Small intestine (tissue), 16 donors: ENCODE measurements around the gene FTCD. TPM values are rescaled to one million over a fixed set of nuclear protein-coding genes. Genes with fewer than 3 reads are reported as not detected.
"Not testable (repeated sequence)": the region's sequence is repeated elsewhere in the genome, so short reads cannot be mapped to it uniquely, and the experiment has no call there.

Source experiments
- DNase-seq, 2 donors: peaks; one replicate each; pipeline versions ENCODE4 v3.0.0 to v3.0.0-alpha.2; 2013
- FAIRE-seq: peaks from 2 replicates; lab custom pipeline; 2012; peaks lifted over from hg19 to GRCh38; lab: Jason Lieb, UNC
- H3K27ac ChIP-seq, 3 donors: one replicate each; pipeline ENCODE4 v1.5.1; 2013; ENCODE audit warnings: low read length in 2 of 3, mild to moderate bottlenecking in 2 of 3, control low read depth in 1 of 3, inconsistent platforms in 1 of 3, low read depth in 1 of 3, moderate library complexity in 1 of 3
- H3K27me3 ChIP-seq, 3 donors: one replicate each; pipeline ENCODE4 v1.6.1; 2013; ENCODE audit warnings: low read length in 3 of 3, inconsistent platforms in 1 of 3; ENCODE audit not compliant: control insufficient read depth in 3 of 3, insufficient read depth in 3 of 3
- H3K36me3 ChIP-seq, 3 donors: one replicate each; pipeline ENCODE4 v1.6.1; 2013; ENCODE audit warnings: low read length in 3 of 3, inconsistent platforms in 1 of 3, low read depth in 1 of 3, mild to moderate bottlenecking in 1 of 3, moderate library complexity in 1 of 3; ENCODE audit not compliant: control insufficient read depth in 3 of 3, insufficient read depth in 2 of 3
- H3K4me1 ChIP-seq, 3 donors: one replicate each; pipeline ENCODE4 v1.6.1; 2013; ENCODE audit warnings: low read length in 2 of 3, inconsistent platforms in 1 of 3, low read depth in 1 of 3, mild to moderate bottlenecking in 1 of 3, moderate library complexity in 1 of 3; ENCODE audit not compliant: control insufficient read depth in 3 of 3, insufficient read depth in 2 of 3
- H3K4me3 ChIP-seq, 3 donors: one replicate each; pipeline ENCODE4 v1.5.1; 2013; ENCODE audit warnings: low read length in 3 of 3, control low read depth in 1 of 3, inconsistent platforms in 1 of 3, low read depth in 1 of 3, mild to moderate bottlenecking in 1 of 3, moderate library complexity in 1 of 3
- H3K9me3 ChIP-seq, 2 donors: one replicate each; pipeline ENCODE4 v1.6.1; 2013; ENCODE audit warnings: low read depth in 1 of 2, low read length in 1 of 2; ENCODE audit not compliant: control insufficient read depth in 2 of 2, insufficient read depth in 1 of 2
- WGBS, 3 donors: extraction: QIAGEN DNeasy Blood & Tissue Kit; methylation state at CpG; one replicate each; pipeline ENCODE4 v1.1.7; 2013; 5-methylcytosine and 5-hydroxymethylcytosine counted together
- long read RNA-seq, 10 donors: transcript quantifications; one replicate each; lab custom pipeline, GENCODE V29; 2026
- polyA plus RNA-seq, 4 donors: library from polyadenylated mRNA; stranded (reverse) in 3 of 4; unstranded in 1 of 4; fragments of 200-250 nt in 3 of 4; fragments of 120-200 nt in 1 of 4; gene quantifications; one replicate each; pipeline versions ENCODE4 v1.2.1 to v1.2.3, GENCODE V29; 2013
- donor health status: healthy with polysubstance abuse.
- donor health status: control.
- donor health status: control.
- donor health status: Bipolar disorder and iron deficiency.
- donor health status: healthy.

Gene FTCD, protein sequence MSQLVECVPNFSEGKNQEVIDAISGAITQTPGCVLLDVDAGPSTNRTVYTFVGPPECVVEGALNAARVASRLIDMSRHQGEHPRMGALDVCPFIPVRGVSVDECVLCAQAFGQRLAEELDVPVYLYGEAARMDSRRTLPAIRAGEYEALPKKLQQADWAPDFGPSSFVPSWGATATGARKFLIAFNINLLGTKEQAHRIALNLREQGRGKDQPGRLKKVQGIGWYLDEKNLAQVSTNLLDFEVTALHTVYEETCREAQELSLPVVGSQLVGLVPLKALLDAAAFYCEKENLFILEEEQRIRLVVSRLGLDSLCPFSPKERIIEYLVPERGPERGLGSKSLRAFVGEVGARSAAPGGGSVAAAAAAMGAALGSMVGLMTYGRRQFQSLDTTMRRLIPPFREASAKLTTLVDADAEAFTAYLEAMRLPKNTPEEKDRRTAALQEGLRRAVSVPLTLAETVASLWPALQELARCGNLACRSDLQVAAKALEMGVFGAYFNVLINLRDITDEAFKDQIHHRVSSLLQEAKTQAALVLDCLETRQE
- polyA plus RNA-seq: 10 to 100 TPM in 3 of 4 donors, under 1 TPM in 1; 0.31 to 71.8 (median 39.0) TPM
- long read RNA-seq, donor 1, transcript FTCD-203 (14 exons, 1,878 nt): major isoform, 7 of 55 reads
- long read RNA-seq, donor 1, partial matches to known transcripts: 47 of 55 reads
- long read RNA-seq, donor 1, other reads (novel, unspliced or antisense): 0 of 55 reads
- long read RNA-seq, donor 2: 0 reads
- long read RNA-seq, donor 3, partial matches to known transcripts: 5 of 7 reads
- long read RNA-seq, donor 3, other reads (novel, unspliced or antisense): 0 of 7 reads
- long read RNA-seq, donor 4: 0 reads
- long read RNA-seq, donor 5, partial matches to known transcripts: 0 of 1 reads
- long read RNA-seq, donor 5, other reads (novel, unspliced or antisense): 0 of 1 reads
- long read RNA-seq, donor 6, partial matches to known transcripts: 0 of 7 reads
- long read RNA-seq, donor 6, other reads (novel, unspliced or antisense): 5 of 7 reads
- long read RNA-seq, donor 7: 0 reads
- long read RNA-seq, donor 8: 0 reads
- long read RNA-seq, donor 9: 0 reads
- long read RNA-seq, donor 10, partial matches to known transcripts: 0 of 1 reads
- long read RNA-seq, donor 10, other reads (novel, unspliced or antisense): 0 of 1 reads

GRCh38 chr21:46155514-46156377 lies at the start of gene FTCD:
TSS of gene FTCD (minus strand) at chr21:46155579. CDS start at chr21:46155523, 56 bp downstream.
- peaks cover 0 to 30% (median 0%) of the 10 kb centered on the region in 3 donors for H3K4me1 ChIP-seq
- FAIRE-seq (no peak), DNase-seq (peak in 1 of 2 donors; percentile 77)
- no peaks in the 10 kb centered on the region for H3K36me3 ChIP-seq
- WGBS, 3 donors: 72 to 81% (median 80%) methylated on average over 31 to 34 of the region's 34 CpGs
- peak within 1 kb of the TSS in 1 of 3 donors; percentile 71 for H3K27ac ChIP-seq
- H3K27me3 ChIP-seq: no peaks in the 10 kb centered on the region
- peak within 1 kb of the TSS in 1 of 3 donors; percentile 42 for H3K4me3 ChIP-seq
- H3K9me3 ChIP-seq: no peaks in the 10 kb centered on the region

DNA sequence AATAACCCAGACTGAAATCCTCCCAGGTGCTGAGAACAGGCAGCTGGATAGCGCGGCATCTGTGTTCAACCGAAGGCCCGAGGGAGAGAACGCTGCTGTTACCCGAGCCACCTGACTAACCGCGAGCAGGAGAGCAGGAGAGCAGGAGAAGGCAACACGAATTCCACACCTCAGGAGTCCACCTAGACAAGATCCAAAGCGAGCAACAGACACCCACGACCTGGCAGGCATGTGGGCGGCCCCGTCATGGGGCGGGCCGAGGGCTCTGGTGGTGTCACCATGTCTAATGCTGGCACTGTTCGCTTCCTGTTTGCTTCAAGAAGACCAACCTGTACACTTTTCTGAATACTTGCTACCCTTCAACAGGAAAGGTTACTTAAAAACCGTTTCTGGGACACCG lies 49.8 kb upstream of the FTCD start:
- WGBS, 3 donors: 92 to 94% (median 93%) methylated on average over 18 of the region's 18 CpGs
- Histone ChIP-seq H3K36me3 (peaks cover 17 to 57% (median 21%) of the 10 kb centered on the region in 3 donors), H3K4me1 (no peaks in the 10 kb centered on the region), H3K4me3 (no peak overlapping the region), H3K27ac (no peak overlapping the region), H3K9me3 (no peaks in the 10 kb centered on the region), H3K27me3 (no peaks in the 10 kb centered on the region)
- no peak for DNase-seq
- FAIRE-seq: no peak

DNA sequence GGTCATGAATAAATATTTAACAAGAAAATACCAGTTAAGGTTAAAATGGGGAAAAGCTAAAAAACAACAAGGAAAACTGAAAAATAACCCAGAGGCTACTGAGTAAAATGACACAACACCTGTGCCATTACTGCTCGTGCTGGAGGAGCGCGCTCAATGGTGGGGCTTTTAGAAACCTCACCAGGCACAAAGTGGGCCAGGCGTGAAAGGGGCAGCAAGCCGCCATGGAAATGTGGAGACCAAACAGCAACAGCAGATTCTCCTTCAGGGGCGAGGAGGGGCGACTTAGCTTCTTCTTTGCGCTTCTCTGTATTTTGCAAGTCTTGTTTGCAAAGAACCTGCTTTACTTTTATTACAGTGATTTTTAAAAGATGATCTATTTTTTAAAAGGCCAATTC lies 47.8 kb upstream of the FTCD start:
- Histone ChIP-seq H3K4me3 (no peak overlapping the region), H3K4me1 (no peaks in the 10 kb centered on the region), H3K9me3 (no peaks in the 10 kb centered on the region), H3K36me3 (peaks cover 16 to 40% (median 19%) of the 10 kb centered on the region in 3 donors), H3K27me3 (no peaks in the 10 kb centered on the region), H3K27ac (no peak overlapping the region)
- 96 to 99% (median 97%) methylated on average over 8 of the region's 8 CpGs for WGBS, 3 donors
- DNase-seq: no peak
- FAIRE-seq: no peak

DNA sequence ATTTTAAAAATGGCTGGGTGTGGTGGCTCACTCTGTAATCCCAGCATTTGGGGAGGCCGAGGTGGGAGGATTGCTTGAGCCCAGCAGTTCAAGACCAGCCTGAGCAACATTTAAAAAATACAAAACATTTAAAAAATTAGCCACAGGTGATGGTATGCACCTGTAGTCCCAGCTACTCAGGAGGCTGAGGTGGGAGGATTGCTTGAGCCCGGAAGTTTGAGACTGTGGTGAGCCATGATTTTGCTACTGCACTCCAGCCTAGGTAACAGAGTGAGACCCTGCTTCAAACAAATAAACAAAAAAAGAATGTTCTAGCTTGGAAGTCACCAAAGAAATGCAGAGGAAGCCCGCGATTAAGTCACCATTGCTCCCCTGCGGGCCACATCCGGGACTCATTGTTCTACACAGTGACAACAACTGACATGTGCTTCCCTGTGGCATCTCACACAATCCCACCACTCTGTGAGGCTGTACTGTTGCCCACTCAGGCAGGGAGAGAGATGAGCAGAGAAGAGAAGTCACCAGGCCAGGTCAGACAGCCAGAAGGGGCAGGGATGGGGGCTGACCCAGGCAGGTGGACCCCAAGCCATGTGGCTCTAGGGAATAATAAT lies 47.3 kb upstream of the FTCD start:
- no peaks in the 10 kb centered on the region for H3K27me3 ChIP-seq
- DNase-seq (no peak), FAIRE-seq (no peak)
- H3K4me3 ChIP-seq: no peak overlapping the region
- H3K9me3 ChIP-seq: no peaks in the 10 kb centered on the region
- H3K4me1 ChIP-seq: no peaks in the 10 kb centered on the region
- H3K36me3 ChIP-seq: peaks cover 12 to 38% (median 19%) of the 10 kb centered on the region in 3 donors
- 90 to 97% (median 93%) methylated on average over 6 of the region's 6 CpGs for WGBS, 3 donors
- no peak overlapping the region for H3K27ac ChIP-seq

DNA sequence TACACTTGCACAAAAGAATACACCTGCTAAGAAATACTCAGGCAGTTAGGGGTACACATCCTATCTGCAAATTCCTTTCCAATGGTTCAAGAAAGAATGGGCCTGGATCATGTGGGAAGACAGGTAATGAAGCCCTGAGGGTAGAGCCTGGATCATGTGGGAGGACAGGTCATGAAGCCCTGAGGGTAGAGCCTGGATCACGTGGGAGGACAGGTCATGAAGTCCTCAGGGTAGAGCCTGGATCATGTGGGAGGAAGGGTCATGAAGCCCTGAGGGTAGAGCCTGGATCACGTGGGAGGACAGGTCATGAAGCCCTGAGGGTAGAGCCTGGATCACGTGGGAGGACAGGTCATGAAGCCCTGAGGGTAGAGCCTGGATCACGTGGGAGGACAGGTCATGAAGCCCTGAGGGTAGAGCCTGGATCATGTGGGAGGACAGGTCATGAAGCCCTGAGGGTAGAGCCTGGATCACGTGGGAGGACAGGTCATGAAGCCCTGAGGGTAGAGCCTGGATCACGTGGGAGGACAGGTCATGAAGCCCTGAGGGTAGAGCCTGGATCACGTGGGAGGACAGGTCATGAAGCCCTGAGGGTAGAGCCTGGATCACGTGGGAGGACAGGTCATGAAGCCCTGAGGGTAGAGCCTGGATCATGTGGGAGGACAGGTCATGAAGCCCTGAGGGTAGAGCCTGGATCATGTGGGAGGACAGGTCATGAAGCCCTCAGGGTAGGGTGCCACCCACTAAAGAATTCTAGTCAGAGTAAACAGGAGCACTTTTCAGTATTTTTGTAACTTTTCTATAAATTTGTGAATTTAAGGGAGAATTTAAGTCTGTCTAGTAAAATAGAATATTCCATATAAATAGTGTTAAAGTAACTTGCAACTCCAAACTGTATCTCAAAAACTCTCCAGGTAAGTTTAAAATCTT lies 45.8 kb upstream of the FTCD start:
- not testable (repeated sequence) for FAIRE-seq

GRCh38 chr21:46199436-46200373 lies 44.3 kb upstream of the FTCD start:
- 75 to 82% (median 79%) methylated on average over 13 of the region's 13 CpGs for WGBS, 3 donors
- no peaks in the 10 kb centered on the region for H3K9me3 ChIP-seq
- FAIRE-seq (no peak), DNase-seq (no peak)
- no peak overlapping the region for H3K27ac ChIP-seq
- no peak overlapping the region for H3K4me3 ChIP-seq
- no peaks in the 10 kb centered on the region for H3K27me3 ChIP-seq
- peaks cover 4 to 30% (median 8%) of the 10 kb centered on the region in 3 donors for H3K36me3 ChIP-seq
- no peaks in the 10 kb centered on the region for H3K4me1 ChIP-seq

More for the DNA sequence above, 45.8 kb upstream of the FTCD start:
- DNase-seq, H3K27me3 ChIP-seq, H3K4me3 ChIP-seq, H3K9me3 ChIP-seq, H3K4me1 ChIP-seq, H3K27ac ChIP-seq: not testable (repeated sequence)
- peaks cover 7 to 27% (median 13%) of the 10 kb centered on the region in 3 donors for H3K36me3 ChIP-seq
- WGBS, 3 donors: 87 to 95% (median 92%) methylated on average over 2 to 3 of the region's 8 CpGs
